NCI-H345 treated with DMSO at 0.1 percent for 48 hours (cell line): ENCODE data around the gene TMEM98.
"Not testable (repeated sequence)": the region's sequence is repeated elsewhere in the genome, so short reads cannot be mapped to it uniquely, and the experiment has no call there.

Experiments used
- DNase-seq: peaks from one replicate; lab custom pipeline; 2025; ENCODE audit not compliant: unreplicated experiment; lab: John Stamatoyannopoulos, UW

Gene TMEM98, protein sequence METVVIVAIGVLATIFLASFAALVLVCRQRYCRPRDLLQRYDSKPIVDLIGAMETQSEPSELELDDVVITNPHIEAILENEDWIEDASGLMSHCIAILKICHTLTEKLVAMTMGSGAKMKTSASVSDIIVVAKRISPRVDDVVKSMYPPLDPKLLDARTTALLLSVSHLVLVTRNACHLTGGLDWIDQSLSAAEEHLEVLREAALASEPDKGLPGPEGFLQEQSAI

DNA sequence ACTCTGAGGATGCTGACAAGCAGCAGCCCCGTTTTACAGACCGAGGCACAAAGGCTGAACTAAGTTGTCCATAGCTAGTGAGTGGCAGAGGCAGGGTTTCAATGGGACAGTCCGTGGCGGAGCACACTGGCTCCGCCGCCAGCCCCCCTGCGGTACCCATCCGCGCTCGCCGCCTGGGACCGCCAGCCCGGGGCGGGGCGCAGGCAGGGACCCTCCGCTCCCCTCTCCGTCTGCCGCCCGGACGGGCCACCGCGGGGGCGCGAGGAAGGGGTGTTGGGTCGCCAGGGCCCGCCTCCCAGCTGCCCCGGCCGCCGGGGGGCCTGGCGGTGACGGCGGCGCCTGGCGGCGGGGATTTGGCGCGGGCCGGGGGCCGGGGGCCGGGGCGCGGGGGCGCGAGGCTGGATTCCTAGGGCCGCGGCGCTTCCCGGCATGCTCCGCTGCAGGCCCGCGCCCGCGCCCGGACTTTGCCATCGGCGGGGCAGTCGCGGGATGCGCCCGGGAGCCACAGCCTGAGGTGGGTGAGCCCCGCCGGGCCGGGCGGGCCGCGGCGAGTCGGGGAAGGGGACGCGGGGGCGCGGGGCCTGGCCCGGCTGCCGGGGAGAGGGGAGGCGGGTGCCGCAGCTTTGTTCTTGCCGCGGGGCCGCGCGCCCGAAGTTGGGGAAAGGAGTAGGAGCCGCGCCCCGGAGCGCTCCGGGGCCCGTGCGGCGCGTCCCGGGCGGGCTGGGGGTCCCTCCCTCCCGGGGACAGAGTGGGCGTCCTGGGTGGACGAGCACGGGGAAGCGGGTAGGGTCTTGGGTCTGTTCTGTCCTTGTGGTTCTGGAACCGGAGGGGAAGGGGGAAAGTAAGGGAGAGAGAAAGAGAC lies at the start of gene TMEM98:
Gene TMEM98 (plus strand): TSS at position 430 of the 862 bp plus-strand sequence. CDS start 3,376 bp downstream, outside the sequence.
- DNase-seq: no peak

DNA sequence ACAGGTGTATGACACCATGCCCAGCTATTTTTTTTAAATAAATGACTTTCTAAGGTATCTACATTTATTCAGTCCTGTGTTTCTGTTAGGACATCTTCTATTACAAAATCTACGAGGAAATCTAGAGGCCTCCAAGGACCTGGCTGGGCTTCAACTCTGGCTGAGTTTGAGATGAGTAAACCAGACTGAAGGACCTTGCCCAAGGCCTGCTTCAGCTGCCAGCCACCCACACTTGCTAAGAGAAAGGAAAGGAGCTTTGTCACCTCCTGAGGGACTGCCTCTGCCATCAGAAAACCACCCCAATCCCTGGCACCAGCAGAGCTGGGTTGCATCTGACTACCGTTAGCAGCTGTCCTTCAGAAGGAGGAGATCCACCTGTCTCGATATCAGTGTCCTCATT lies 49.7 kb upstream of the TMEM98 start:
- no peak for DNase-seq

DNA sequence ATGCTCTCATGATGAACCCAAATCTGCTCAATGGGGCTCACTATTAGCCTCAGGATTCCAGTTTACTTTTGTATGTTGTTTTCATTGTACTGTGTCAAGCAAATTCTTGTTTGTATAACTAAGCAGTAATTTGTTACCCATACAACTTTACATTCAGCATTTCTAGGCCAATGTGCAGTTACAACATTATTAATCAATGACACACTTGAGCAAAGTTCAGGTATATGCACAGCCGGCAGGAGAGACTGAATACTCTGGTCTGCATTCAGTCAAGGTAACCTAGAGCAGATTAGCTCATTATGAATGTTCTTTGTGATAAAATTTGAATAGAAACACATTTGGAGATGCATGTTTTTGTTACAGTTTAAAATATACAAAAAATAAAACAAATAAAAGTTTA lies 48.8 kb upstream of the TMEM98 start:
- no peak for DNase-seq

DNA sequence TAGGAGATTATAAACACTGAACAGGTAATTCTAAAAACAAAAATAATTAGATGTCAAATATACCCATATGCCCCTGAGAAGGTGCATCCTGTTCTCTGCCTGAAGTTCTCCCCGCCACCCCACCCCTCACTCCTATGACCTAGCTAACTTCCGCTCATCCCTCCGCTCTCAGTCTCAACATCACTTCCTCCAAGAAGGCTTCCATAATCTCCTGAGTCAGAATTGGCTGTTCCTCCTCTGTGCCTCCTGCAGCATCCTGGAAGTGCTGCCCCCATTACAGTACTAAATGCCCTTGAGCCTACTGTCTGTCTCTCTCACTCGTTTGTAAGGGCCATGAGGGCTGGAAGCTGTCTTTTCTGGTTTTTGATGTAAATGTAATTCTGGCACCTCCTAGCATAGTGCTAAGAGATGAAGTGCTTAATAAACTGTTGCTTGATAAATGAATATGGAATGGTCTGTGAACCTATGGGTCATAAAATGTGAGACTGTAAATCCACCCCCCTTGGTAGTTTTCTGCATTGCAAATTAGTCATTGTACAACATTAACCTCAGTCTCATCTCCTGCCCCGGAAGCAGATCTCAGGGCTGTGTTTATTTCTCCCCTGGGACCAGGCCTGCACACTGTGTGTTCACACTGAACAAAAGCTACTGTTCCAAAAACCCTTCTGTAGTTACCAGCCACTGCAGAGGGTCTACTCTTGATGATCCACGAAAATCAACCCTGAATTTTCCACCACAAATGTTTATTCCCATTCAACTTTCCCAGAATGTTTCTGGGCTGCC lies 47.1 kb upstream of the TMEM98 start:
- no peak for DNase-seq

DNA sequence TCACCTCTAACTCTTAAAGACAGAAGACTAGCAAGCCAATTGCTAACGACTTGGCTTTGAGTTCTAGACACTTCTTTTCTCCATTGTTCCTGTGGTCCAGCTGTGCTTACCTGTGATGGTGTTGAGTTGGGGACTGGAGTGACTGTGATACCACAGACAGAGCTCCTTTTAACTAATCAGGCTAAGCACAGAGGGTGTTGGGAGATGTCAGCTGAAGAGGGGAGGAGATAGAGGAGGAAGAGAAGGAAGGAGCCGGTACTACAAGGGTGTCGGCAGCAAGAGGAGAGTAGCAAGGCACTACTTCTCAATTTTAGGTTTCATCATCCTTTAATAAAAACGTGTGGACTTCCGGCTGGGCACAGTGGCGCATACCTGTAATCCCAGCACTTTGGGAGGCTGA lies 45.9 kb upstream of the TMEM98 start:
- no peak for DNase-seq

DNA sequence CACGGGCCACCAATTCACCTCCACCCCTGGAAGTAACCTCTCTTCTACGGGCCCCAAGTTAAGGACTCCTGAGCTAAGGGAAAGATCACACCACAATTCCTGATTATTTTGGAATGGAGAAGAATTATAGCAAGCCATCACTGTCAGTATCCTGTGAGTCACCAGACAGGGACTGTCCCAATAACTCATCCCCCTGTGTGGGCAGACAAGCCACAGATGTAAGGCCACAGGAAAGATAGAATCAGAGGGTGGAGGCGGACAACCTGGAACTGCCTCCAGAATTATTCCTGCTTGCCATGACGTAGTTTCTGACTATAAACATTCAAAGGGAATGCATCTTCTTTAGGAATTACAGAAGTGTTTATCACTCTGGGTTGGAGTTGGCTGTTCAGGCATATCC lies 45.2 kb upstream of the TMEM98 start:
- no peak for DNase-seq

DNA sequence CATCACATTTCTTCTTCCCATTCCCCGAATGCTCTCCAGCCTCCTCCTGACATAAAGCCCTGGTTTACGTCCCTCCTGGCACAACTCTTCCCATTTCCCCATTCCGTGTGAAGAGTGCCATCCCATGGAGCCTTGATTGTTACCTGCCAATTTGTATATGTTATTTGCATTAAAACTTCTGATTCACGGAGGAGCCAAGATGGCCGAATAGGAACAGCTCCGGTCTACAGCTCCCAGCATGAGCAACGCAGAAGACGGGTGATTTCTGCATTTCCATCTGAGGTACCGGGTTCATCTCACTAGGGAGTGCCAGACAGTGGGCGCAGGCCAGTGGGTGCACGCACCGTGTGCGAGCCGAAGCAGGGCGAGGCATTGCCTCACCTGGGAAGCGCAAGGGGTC lies 41.0 kb upstream of the TMEM98 start:
- DNase-seq: not testable (repeated sequence)

DNA sequence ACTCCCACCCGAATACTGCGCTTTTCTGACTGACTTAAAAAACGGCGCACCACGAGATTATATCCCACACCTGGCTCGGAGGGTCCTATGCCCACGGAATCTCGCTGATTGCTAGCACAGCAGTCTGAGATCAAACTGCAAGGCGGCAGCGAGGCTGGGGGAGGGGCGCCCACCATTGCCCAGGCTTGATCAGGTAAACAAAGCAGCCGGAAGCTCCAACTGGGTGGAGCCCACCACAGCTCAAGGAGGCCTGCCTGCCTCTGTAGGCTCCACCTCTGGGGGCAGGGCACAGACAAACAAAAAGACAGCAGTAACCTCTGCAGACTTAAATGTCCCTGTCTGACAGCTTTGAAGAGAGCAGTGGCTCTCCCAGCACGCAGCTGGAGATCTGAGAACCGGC lies 40.5 kb upstream of the TMEM98 start:
- DNase-seq: not testable (repeated sequence)

DNA sequence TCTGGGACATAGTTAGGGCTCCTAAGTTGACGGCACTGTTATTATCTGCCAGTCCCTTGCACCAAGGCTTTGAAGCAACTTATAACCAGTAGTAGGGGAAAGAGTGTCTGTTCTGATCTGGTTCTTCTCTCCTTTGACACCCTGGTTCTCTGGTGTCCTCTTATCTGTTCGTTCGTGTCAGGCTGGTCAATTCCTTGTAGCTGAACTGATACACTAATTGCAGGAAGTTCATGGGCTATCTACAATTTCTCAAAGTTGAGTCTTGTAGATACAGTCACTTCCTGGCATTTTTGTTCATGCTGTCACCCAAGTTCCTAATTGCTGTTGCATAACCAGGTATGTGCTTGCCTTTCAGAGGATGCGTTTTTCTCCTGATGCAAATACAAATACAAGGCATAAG lies 33.7 kb upstream of the TMEM98 start:
- DNase-seq: no peak

DNA sequence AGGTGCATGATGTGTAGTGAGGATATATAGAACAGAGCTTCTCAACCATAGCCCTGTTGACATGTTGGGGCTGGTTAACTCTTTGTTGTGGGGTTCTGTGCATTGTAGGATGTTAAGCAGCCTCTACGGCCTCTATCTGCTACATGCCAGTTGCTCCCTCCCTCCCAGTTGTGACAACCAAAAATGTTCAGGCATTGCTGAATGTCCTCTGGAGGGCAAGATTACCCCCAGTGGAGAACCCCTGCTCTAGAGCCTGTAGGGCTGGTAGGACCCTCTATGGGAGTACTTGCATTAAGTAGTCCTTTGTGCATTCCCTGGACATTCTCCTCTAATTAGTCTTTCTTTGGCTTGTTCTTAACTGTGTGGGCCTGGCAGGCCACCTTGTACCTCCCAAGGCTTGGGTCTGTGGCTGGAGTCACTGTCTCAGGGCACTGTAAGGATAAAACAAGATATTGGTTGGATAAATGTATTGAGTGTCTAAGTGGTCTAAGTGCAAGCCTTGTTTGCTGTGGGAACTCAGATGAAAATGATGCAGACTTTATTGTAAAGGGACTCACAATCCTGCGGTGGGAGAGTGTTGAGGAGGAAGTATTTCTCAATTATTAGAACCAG lies 31.2 kb upstream of the TMEM98 start:
- DNase-seq: no peak

DNA sequence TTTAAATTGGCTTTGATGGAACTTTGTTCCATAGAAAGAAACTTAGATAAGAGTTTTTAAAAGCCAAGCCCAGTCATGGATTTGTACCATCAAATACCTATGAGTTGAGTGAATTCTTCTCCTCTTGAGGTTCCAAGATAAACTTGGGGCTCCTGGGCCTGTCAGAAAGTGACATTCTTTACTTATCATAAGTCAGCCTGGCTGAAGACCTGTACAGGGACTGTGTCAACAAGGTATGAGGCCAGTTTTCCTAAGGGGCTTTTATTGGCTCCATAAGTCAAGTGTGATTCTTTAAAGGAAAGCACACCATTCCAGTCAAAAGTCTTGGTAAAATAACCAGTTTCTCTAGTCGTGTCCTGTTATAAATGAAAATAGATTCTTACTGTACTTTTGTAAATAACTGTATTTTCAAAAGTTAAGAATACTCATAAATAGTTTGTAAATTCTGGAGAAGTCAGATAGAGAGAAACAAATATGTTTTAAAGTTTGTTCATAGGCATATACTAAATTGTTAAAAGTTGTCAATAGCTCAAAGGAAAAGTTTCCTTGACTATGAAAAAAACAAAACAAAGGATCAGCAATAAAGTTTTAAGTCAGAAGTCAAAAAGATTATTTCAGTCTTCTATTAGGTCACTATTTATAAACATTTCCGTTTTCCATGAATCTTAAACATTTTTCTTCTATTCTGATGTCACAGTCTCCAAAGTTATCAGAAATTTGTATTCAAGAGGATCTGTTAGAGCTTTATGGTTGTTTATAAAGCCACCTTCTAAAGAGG lies 28.5 kb upstream of the TMEM98 start:
- no peak for DNase-seq

DNA sequence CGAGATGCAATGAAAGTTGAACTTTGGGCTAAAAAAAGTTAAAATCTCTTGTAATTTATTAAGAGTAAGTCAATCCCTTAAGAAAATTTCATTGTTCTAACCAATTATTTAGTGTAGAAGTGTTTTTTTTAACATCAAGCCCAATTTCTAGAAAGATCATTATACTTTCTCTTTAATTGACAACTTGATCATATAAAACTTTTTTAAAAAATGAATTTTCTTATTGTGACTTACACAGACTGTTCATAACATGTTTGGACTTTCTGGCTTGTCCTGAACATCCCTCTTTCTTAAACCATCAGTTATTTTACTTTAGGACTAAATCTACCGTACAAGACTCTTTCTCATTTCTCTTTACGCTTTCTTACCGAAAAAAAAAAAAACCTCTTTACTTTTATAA lies 26.2 kb upstream of the TMEM98 start:
- no peak for DNase-seq

DNA sequence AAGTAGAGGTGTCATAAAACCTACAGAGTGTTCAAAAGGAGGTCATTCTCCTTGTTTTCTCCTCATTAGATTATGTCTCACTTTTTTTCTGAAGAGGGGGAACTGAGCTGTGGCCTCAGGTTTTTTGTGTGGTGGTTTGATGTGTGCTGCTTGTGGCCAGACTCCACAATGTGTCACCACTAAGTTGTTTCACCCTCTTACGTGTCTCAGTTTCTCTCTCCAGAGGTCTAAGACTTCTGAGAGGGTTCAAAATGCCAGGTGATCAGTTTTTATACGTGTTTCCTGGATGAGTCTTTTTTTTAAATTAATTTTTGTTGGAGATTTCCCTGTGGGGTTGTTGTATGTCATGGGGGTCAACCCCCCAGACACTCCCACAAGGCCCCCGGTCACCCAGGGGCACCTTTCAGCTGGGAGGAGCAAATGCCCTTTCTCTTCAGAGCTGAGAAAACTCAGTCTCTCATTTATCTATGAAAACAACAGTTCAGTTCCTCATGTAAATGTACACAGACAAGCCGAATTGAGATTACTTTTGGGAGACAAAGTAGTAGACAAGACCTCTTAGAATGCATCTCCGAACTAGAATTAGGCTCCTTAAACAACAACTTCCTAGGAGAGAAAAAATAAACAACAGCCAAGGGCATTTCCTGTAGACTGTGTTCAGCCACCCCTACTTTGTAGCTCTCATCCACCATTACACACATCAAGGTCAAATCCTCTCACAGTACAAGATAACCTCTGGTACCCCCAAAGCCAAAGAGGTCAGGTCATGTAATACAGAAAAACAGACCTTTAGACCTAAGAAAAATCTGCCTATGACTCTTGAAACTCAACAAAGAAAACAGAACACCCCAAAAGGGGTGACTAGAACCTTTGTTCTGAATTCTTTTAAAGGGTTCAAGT lies 23.9 kb upstream of the TMEM98 start:
- DNase-seq: no peak

DNA sequence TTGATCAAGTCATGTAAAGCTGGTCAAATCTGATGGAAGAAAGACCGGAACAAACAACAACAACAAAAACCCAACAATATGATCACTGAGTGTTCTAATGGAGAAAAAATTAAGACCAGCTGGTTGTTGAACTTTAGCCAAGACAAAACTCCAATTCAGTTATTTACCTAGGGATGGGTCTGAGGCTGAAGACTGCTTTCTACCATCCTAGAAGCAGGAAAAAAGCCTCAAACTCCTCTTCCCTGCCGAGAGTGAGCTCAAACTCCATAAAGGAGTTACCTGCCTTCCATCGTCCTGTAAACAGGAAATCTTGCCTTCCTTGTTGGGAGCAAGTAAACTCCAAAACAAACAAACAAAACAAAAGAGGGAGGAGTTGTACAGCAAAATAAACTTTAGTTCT lies 23.1 kb upstream of the TMEM98 start:
- DNase-seq: no peak

DNA sequence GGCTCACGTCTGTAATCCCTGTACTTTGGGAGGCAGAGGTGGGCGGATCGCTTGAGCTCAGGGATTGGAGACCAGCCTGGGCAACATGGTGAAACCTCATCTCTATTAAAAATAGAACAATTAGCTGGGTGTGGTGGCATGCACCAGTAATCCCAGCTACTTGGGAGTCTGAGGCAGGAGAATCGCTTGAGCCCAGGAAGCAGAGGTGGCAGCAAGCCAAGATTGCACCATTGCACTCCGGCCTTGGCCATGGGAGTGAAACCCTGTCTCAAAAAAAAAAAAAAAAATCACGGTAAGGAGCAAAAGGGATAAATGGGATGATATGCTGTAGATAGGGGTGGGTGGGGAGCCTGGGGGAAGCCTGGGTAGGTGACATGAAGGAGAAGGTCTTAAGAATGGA lies 20.4 kb upstream of the TMEM98 start:
- no peak for DNase-seq

DNA sequence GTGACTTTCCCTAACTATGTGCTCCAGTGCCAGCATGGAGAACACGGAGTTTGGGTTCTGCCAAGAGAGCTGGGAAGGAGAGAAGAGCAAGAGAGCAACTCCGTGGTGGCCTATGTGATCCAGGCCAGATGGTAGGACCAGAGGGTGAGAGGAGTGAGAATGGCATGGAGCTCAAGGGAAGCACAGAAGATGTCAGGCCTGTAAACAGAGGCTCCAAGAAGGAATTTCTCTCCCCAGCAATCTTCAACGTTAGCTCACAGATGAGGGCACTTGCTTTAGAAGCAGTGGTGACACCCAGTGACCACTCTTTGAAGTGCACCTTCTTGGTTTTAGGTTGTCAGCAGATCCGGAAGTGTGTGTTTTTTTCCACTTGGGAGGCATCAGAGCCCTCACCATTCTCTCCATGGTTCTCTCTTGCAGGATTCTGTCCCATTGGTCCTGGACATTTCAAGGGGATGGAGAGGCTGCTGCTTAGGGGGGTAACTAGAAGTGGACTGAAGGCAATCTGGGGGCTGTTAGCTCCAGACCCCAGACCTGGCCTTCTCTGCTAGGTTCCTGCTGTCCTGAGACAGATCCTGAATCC lies 18.1 kb upstream of the TMEM98 start:
- DNase-seq: no peak

DNA sequence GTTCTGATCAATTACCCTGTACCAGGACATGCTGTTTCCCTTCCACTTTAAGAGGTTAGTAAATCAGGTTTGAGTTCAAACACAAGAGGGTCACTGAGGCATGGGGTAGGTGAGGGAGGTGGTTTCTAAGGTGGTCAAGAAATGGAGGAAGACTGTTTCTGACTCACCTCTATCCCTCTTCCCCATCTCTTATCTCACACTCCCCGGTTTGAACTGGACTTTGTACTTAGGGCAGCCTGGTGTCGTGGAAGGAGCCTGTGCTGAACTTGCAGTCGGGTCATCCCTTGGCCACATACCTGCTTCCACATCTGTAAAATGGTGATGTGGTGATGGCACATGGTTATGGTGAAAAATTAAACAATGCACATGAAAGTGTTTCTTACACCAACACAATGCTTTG lies 17.2 kb upstream of the TMEM98 start:
- no peak for DNase-seq

DNA sequence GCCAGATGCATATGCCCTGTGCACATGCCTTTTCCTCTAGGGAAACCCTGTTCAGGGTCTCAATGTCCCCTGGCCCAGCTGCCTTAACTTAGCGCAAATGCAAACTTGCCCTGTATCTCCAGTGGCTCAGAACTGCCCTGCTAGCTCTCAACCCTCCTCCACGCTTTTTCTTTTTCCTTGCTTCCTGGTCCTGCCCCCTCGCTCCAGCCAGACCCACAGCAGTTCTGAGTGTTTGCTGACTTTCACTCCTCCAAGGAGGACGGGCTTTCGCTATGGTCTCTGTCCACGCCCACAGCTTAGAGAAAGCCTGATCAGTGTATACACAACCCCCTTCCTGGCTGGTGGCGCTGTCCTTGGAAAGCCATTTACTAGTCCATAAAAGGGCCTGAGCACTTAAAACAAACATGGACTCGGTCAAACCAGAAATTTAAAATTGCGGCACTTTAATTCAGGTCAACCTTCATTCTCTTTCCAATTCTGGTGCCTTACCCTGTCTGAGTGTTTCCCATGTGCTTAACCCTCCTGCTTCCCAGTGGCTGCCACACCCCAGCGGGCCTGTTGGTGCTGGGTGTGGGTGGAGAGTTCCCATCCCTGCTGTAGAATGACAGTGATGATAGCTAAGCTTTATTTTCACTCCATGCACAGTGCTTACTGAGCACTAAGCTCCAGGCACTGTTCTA lies 15.6 kb upstream of the TMEM98 start:
- no peak for DNase-seq

DNA sequence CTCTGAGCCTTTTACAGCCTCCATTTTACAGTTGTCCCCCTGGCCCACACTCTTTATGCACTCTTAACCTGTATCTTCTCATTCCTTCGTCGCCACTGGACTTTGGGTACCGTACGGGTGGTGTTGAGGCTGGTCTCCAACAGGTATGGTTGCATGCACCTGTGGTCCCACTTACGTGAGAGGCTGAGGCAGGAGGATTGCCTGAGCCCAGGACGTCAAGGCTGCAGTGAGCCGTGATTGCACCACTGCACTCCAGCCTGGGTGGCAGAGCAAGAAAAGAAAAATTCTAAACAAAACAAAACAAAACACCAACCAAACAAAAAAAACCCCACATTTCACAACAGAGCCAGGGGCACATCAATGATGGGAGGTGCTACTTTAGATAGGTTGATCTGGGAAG lies 14.4 kb upstream of the TMEM98 start:
- no peak for DNase-seq
